LNCAP (cell line): Measurements from ENCODE around the gene RUBCNL.

Source experiments
- CTCF ChIP-seq: fragments of 450-650 bp; IDR thresholded peaks from 2 replicates; pipeline ENCODE4 v1.5.1; 2017; ENCODE audit warnings: mild to moderate bottlenecking

Gene RUBCNL

GRCh38 chr13:46334035-46334822 lies 52.8 kb downstream of the RUBCNL start:
- TF ChIP-seq CTCF: no peak

GRCh38 chr13:46332772-46333171 lies 54.3 kb downstream of the RUBCNL start:
- TF ChIP-seq CTCF: no peak

DNA sequence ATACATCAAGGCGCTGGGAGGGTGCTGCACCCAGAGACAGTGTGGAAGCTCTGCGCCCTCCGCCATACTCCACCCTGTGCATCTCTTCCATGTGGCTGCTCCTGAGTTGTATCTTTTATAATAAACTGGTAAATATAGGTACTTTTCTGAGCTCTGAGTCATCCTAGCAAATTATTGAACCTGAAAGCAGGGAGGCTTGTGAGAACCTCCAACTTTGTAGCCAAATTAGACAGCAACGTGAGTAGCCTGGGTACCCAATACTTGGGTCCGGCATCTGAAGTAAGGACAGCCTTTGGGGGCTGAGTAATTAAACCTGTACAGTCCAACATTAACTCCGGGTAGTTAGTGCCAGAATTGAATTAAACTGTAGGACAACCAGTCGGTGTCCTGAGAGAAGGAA lies 57.4 kb downstream of the RUBCNL start:
- no peak for TF ChIP-seq CTCF

- no peak for TF ChIP-seq CTCF
Measured at GRCh38 chr13:46327246-46327645, 59.8 kb downstream of the RUBCNL start.

DNA sequence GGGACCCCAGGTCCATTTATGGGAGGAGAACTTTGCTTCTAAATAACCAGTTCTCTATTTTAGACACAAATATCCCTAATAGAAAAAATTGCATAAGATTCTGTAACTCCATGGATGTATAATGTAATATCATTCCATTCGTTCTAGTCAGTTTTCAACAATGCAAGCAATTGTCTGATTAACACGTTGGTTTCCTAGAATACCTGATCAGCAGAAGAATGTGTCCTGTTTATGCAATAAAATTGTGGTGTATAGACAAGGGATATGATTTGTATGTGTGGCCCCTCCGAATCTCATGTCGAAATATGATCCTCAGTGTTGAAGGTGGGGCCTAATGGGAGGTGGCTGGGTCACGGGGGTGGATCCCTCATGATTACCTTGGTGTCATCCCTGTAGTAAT lies 62.1 kb downstream of the RUBCNL start:
- TF ChIP-seq CTCF: no peak

GRCh38 chr13:46321494-46322225 lies 65.4 kb downstream of the RUBCNL start:
- peak; percentile 78 for TF ChIP-seq CTCF

GRCh38 chr13:46320821-46321220 lies 66.2 kb downstream of the RUBCNL start:
- TF ChIP-seq CTCF: no peak
